ENCODE measurements around the gene ARHGEF25.
"Not testable (repeated sequence)": the region's sequence is repeated elsewhere in the genome, so short reads cannot be mapped to it uniquely, and the experiment has no call there.

ARHGEF25 gene

DNA sequence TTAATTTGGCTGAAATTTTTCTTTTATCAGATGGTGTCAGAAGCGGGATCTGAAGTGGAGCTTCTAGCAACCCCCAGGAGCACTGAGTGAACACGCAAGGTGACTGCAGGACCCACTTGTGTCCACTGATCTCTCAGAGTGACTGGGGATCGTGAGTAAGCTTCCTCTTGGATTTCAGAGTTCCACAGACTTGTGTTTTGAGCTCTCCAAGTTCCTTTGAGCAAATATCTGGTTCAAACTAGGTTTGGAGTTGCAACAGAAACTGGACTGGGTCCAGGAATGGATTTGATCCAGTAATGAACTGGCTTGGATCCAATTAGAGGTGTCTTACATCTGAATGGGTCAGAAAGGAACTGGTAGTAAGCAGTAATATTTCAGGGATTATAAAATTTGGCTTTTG lies 46.5 kb downstream of the ARHGEF25 start:
- no peak overlapping the region for H3K4me3 ChIP-seq (replicated peaks; ENCODE audit: low read depth, low read length)
- DNase-seq (ENCODE audit: extremely low read depth, low read depth), result no peak
- TF ChIP-seq CTCF (IDR thresholded peaks at IDR 0.05; ENCODE audit: low read depth, low read length, missing control alignments), result no peak

DNA sequence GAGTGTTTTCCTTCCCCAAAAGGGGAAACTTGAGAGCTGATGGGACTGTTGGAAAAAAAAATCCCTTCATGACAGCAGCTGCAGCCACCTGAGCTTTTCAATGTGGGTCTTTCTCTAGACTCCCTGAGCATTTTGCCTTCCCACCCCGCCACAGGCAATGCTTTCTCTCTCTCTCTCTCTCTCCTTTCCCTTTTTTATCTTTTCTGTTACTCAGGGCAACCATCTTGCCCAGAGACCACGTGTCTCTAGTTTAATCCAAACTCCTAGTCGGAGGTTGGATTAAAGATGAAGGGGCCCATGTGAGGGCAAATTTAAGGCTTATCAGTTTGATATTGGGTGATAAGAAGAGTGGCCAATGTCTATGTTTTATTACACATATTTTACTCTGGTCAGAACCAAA lies 47.7 kb downstream of the ARHGEF25 start:
- TF ChIP-seq CTCF (IDR thresholded peaks at IDR 0.05; ENCODE audit: low read depth, low read length, missing control alignments), result no peak
- no peak overlapping the region for H3K4me3 ChIP-seq (replicated peaks; ENCODE audit: low read depth, low read length)
- DNase-seq (ENCODE audit: extremely low read depth, low read depth), result no peak

- H3K4me3 ChIP-seq (replicated peaks; ENCODE audit: low read depth, low read length), result no peak overlapping the region
- DNase-seq (ENCODE audit: extremely low read depth, low read depth), result no peak
- TF ChIP-seq CTCF (IDR thresholded peaks at IDR 0.05; ENCODE audit: low read depth, low read length, missing control alignments), result no peak
Measured at GRCh38 chr12:57661376-57661775, 50.1 kb downstream of the ARHGEF25 start.

- DNase-seq (ENCODE audit: extremely low read depth, low read depth); H3K4me3 ChIP-seq (replicated peaks; ENCODE audit: low read depth, low read length): not testable (repeated sequence)
Measured at GRCh38 chr12:57665066-57665820, 54.0 kb downstream of the ARHGEF25 start.
